GM03348 (cell line): ENCODE results near the gene SUSD5.
"Not testable (repeated sequence)": the region's sequence is repeated elsewhere in the genome, so short reads cannot be mapped to it uniquely, and the experiment has no call there.

Experiments used
- DNase-seq: peaks from one replicate; pipeline ENCODE4 v3.0.0; 2012; ENCODE audit warnings: low spot score

Gene SUSD5

GRCh38 chr3:33152363-33153360 is 65.9 kb downstream of the SUSD5 start:
- no peak for DNase-seq

- DNase-seq: no peak
Observed at GRCh38 chr3:33149342-33149741, 69.3 kb downstream of the SUSD5 start.

- no peak for DNase-seq
Observed at GRCh38 chr3:33146791-33147445, 71.7 kb downstream of the SUSD5 start.

- no peak for DNase-seq
Observed at GRCh38 chr3:33145901-33146580, 72.6 kb downstream of the SUSD5 start.

- DNase-seq: no peak
Observed at GRCh38 chr3:33145221-33145900, 73.2 kb downstream of the SUSD5 start.

- DNase-seq: no peak
Observed at GRCh38 chr3:33144433-33144832, 74.2 kb downstream of the SUSD5 start.

- DNase-seq: no peak
Observed at GRCh38 chr3:33141006-33141405, 77.6 kb downstream of the SUSD5 start.

- DNase-seq: no peak
Observed at GRCh38 chr3:33139996-33140395, 78.6 kb downstream of the SUSD5 start.

GRCh38 chr3:33139006-33139623 is 79.5 kb downstream of the SUSD5 start:
- DNase-seq: not testable (repeated sequence)

- DNase-seq: no peak
Observed at GRCh38 chr3:33137691-33138090, 80.9 kb downstream of the SUSD5 start.

GRCh38 chr3:33134026-33134625 is 84.5 kb downstream of the SUSD5 start:
- DNase-seq: no peak

GRCh38 chr3:33132019-33132360 is 86.6 kb downstream of the SUSD5 start:
- DNase-seq: no peak

- peak; percentile 82 for DNase-seq
Observed at GRCh38 chr3:33131331-33132018, 87.1 kb downstream of the SUSD5 start.

GRCh38 chr3:33130144-33130543 is 88.5 kb downstream of the SUSD5 start:
- no peak for DNase-seq

GRCh38 chr3:33128706-33129105 is 89.9 kb downstream of the SUSD5 start:
- peak; percentile 52 for DNase-seq

GRCh38 chr3:33125840-33126239 is 92.8 kb downstream of the SUSD5 start:
- DNase-seq: no peak

- DNase-seq: no peak
Observed at GRCh38 chr3:33124638-33125037, 94.0 kb downstream of the SUSD5 start.

GRCh38 chr3:33122991-33123390 is 95.6 kb downstream of the SUSD5 start:
- no peak for DNase-seq

GRCh38 chr3:33119891-33120290 is 98.7 kb downstream of the SUSD5 start:
- no peak for DNase-seq

GRCh38 chr3:33117461-33117860 is 101.1 kb downstream of the SUSD5 start:
- no peak for DNase-seq
